ENCODE data around the gene RFK.

DNA sequence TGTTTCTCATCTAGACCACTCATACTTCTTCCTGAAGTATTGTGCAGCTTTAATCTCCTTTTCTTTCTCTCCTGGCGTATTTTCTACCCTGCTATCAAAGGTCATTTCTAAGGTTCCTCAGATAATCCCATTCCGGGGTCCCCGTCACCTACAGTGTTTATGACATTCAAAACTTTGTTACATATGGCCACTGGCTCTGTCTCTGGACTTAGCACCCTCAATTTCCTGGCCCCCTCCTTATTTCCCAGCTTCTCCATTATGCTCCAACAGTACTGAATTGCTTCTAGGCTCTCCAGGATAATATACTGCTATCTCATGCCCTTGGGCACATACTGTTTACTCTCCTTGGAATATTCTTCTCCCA is 31.2 kb downstream of the RFK start:
- TF ChIP-seq, protein P1, sequence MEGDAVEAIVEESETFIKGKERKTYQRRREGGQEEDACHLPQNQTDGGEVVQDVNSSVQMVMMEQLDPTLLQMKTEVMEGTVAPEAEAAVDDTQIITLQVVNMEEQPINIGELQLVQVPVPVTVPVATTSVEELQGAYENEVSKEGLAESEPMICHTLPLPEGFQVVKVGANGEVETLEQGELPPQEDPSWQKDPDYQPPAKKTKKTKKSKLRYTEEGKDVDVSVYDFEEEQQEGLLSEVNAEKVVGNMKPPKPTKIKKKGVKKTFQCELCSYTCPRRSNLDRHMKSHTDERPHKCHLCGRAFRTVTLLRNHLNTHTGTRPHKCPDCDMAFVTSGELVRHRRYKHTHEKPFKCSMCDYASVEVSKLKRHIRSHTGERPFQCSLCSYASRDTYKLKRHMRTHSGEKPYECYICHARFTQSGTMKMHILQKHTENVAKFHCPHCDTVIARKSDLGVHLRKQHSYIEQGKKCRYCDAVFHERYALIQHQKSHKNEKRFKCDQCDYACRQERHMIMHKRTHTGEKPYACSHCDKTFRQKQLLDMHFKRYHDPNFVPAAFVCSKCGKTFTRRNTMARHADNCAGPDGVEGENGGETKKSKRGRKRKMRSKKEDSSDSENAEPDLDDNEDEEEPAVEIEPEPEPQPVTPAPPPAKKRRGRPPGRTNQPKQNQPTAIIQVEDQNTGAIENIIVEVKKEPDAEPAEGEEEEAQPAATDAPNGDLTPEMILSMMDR (IDR thresholded peaks at IDR 0.05 in 8 of 11, conservative IDR thresholded peaks at IDR 0.05 in 3 of 11): no peak
- TF ChIP-seq POLR2A (IDR thresholded peaks at IDR 0.05): no peak
- TF ChIP-seq POLR2AphosphoS5 (IDR thresholded peaks at IDR 0.05): no peak

Data from spleen (tissue), 7 donors.